ENCODE measurements around the gene SLC30A2. TPM values are rescaled to one million over a fixed set of nuclear protein-coding genes. Genes with fewer than 3 reads are reported as not detected.
A peak's percentile ranks its signal among the peaks of the same experiment; 100 is the strongest.

Gene SLC30A2
- total RNA-seq, 1 experiment from 2014 or later: 3.0 TPM

GRCh38 chr1:26046246-26047095 lies 553 bp upstream of the SLC30A2 start:
- H3K9me3 Mint-ChIP-seq (ENCODE audit: unreplicated experiment): no peaks in the 10 kb centered on the region
- H3K27me3 Mint-ChIP-seq (ENCODE audit: insufficient read depth, unreplicated experiment): no peaks in the 10 kb centered on the region
- Histone ChIP-seq H3K27me3 (replicated peaks; ENCODE audit: control insufficient read depth, insufficient read depth, low read length) (no peaks in the 10 kb centered on the region), H3K36me3 (ENCODE audit: control insufficient read depth, insufficient read depth, low read length) (no peaks in the 10 kb centered on the region), H3K4me1 (peaks cover 29% of the 10 kb centered on the region), H3K4me3 (ENCODE audit: low read depth, low read length) (peak overlapping the region; percentile 41), H3K9me3 (no peaks in the 10 kb centered on the region)
- peaks cover 14% of the 10 kb centered on the region for H3K4me1 Mint-ChIP-seq (ENCODE audit: low read depth, unreplicated experiment)
- ChIA-PET POLR2A (interaction anchor here (0.6 kb wide), 2 partner anchors 54 to 168 kb away, joined by 3 to 4 read pairs; no protein-coding TSS in a partner anchor), CTCF (interaction anchor here (1.0 to 1.8 kb wide), 4 partner anchors 10 to 189 kb away, joined by 3 to 15 read pairs (median 4); no protein-coding TSS in a partner anchor)
- H3K36me3 Mint-ChIP-seq (ENCODE audit: insufficient read depth, unreplicated experiment): no peaks in the 10 kb centered on the region
- BruUV-seq (replicated peaks): no TSS peak
- no peak overlapping the region for H3K27ac Mint-ChIP-seq (ENCODE audit: unreplicated experiment)
- peak overlapping the region; percentile 71 for H3K4me3 Mint-ChIP-seq (ENCODE audit: unreplicated experiment)
- intact Hi-C loops (cut with micrococcal nuclease; ENCODE audit: unreplicated experiment): no loop called here
- DNase-seq: no peak
- no peak for TF ChIP-seq CTCF (IDR thresholded peaks at IDR 0.05; ENCODE audit: insufficient read depth in 1 of 2, low read depth in 1 of 2, low read length in 1 of 2, severe bottlenecking in 1 of 2, unreplicated experiment in 1 of 2)

- peaks cover 27% of the 10 kb centered on the region for H3K4me1 ChIP-seq
- H3K36me3 ChIP-seq (ENCODE audit: control insufficient read depth, insufficient read depth, low read length): no peaks in the 10 kb centered on the region
- DNase-seq: peak; percentile 50 to 58
- H3K9me3 ChIP-seq: no peaks in the 10 kb centered on the region
- Mint-ChIP-seq H3K9me3 (ENCODE audit: unreplicated experiment) (no peaks in the 10 kb centered on the region), H3K27me3 (ENCODE audit: insufficient read depth, unreplicated experiment) (no peaks in the 10 kb centered on the region), H3K27ac (ENCODE audit: unreplicated experiment) (peak overlapping the region; percentile 13), H3K36me3 (ENCODE audit: insufficient read depth, unreplicated experiment) (no peaks in the 10 kb centered on the region), H3K4me1 (ENCODE audit: low read depth, unreplicated experiment) (peaks cover 5% of the 10 kb centered on the region), H3K4me3 (ENCODE audit: unreplicated experiment) (peak overlapping the region; percentile 71)
- TF ChIP-seq CTCF (IDR thresholded peaks at IDR 0.05; ENCODE audit: insufficient read depth in 1 of 2, low read depth in 1 of 2, low read length in 1 of 2, severe bottlenecking in 1 of 2, unreplicated experiment in 1 of 2): no peak
- H3K27me3 ChIP-seq (replicated peaks; ENCODE audit: control insufficient read depth, insufficient read depth, low read length): no peaks in the 10 kb centered on the region
- BruUV-seq (replicated peaks): no TSS peak
- intact Hi-C loops (cut with micrococcal nuclease; ENCODE audit: unreplicated experiment): loop anchor here (1.0 kb wide), 1 partner anchor 33 kb away; no protein-coding TSS in a partner anchor
- POLR2A ChIA-PET: no interaction called here
- CTCF ChIA-PET: interaction anchor here (1.3 to 1.8 kb wide), 4 partner anchors 9 to 190 kb away, joined by 3 to 15 read pairs (median 5); no protein-coding TSS in a partner anchor
- peak overlapping the region; percentile 41 for H3K4me3 ChIP-seq (ENCODE audit: low read depth, low read length)
Measured at GRCh38 chr1:26044971-26045721, 772 bp downstream of the SLC30A2 start.

GRCh38 chr1:26044414-26044813 lies 1.5 kb downstream of the SLC30A2 start:
- Mint-ChIP-seq H3K9me3 (ENCODE audit: unreplicated experiment) (no peaks in the 10 kb centered on the region), H3K36me3 (ENCODE audit: insufficient read depth, unreplicated experiment) (no peaks in the 10 kb centered on the region), H3K4me3 (ENCODE audit: unreplicated experiment) (no peak overlapping the region), H3K27me3 (ENCODE audit: insufficient read depth, unreplicated experiment) (no peaks in the 10 kb centered on the region), H3K27ac (ENCODE audit: unreplicated experiment) (no peak overlapping the region), H3K4me1 (ENCODE audit: low read depth, unreplicated experiment) (no peaks in the 10 kb centered on the region)
- Histone ChIP-seq H3K4me3 (ENCODE audit: low read depth, low read length) (no peak overlapping the region), H3K36me3 (ENCODE audit: control insufficient read depth, insufficient read depth, low read length) (no peaks in the 10 kb centered on the region), H3K9me3 (no peaks in the 10 kb centered on the region), H3K4me1 (peaks cover 20% of the 10 kb centered on the region), H3K27me3 (replicated peaks; ENCODE audit: control insufficient read depth, insufficient read depth, low read length) (no peaks in the 10 kb centered on the region)
- ChIA-PET POLR2A (no interaction called here), CTCF (interaction anchor here (1.1 kb wide), 1 partner anchor 9 kb away, joined by 4 read pairs; no protein-coding TSS in a partner anchor)
- intact Hi-C loops (cut with micrococcal nuclease; ENCODE audit: unreplicated experiment): no loop called here
- DNase-seq: no peak
- TF ChIP-seq CTCF (IDR thresholded peaks at IDR 0.05; ENCODE audit: insufficient read depth in 1 of 2, low read depth in 1 of 2, low read length in 1 of 2, severe bottlenecking in 1 of 2, unreplicated experiment in 1 of 2): no peak
- BruUV-seq (replicated peaks): no TSS peak

Data from Caco-2 (cell line).